HG03442 (cell line): ENCODE results near the gene ECSIT.

Source experiments
- ATAC-seq: cut with Tn5 transposase; IDR thresholded peaks from one replicate; pipeline ENCODE4 v1.9.1; 2021; ENCODE audit warnings: mild to moderate bottlenecking, moderate library complexity; ENCODE audit not compliant: unreplicated experiment

ECSIT gene

GRCh38 chr19:11551603-11552235, 22.8 kb upstream of the ECSIT start:
- ATAC-seq = no peak

GRCh38 chr19:11550265-11550664, 21.3 kb upstream of the ECSIT start:
- no peak for ATAC-seq

DNA sequence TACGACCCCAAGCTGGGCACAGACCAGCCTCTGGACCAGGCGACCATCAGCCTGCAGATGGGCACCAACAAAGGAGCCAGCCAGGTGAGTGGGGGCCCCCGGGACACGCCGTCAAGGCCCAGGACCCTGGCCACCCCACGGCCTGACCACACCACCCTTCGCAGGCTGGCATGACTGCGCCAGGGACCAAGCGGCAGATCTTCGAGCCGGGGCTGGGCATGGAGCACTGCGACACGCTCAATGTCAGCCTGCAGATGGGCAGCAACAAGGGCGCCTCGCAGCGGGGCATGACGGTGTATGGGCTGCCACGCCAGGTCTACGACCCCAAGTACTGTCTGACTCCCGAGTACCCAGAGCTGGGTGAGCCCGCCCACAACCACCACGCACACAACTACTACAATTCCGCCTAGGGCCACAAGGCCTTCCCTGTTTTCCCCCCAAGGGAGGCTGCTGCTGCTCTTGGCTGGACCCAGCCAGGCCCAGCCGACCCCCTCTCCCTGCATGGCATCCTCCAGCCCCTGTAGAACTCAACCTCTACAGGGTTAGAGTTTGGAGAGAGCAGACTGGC, 20.5 kb upstream of the ECSIT start:
- no peak for ATAC-seq

DNA sequence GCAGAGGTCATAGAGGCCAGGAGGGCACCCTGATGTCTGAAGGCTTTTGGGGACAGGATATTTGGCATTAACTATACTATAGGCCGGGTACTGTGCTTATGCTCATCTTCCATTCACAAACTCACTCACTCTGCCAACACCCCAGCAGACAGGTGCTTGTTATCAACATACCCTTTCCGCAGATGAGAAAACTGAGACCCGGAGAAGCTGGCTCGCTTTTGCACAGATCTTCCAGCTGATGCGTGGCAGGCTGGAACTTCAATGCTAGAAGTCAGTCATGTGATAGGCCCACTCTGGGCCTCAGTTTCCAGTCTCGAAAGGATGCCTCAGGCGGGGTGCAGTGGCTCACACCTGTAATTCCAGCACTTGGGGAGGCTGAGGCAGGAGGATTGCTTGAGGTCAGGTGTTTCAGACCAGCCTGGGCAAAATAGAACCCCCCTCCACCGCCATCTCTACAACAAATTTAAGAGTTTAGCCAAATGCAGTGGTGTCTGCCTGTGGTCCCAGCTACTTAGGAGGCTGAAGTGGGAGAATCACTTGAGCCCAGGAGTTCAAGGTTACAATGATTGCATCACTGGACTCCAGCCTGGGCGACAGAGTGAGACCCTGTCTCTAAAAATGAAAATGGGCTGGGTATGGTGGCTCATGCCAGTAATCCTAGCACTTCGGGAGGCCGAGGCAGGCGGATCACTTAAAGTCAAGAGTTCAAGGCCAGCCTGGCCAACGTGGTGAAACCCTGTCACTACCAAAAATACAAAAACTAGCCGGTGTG, 19.2 kb upstream of the ECSIT start:
- ATAC-seq = no peak

GRCh38 chr19:11541238-11541637, 12.3 kb upstream of the ECSIT start:
- ATAC-seq = no peak

DNA sequence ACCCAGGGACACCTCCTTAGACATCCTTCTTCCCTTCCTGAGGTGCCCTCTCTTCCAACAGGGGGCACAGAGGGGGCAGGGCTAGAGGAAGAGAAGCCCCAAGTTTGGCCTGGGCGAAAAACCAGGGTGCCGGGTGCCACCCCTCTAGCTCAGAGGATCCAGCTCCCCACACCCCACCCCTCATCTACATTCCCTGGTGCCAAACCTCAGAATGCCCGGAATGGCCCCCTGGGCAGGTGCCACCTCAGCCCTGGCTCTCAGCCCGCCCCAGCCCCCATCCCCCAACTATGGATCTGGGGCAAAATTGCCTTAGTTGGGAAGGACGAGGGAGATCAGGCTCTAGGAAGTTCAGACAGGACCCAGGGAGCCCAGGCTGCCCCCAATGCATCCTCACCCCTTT, 11.7 kb upstream of the ECSIT start:
- ATAC-seq = no peak

- no peak for ATAC-seq
Measured at GRCh38 chr19:11539495-11540365, 10.8 kb upstream of the ECSIT start.

DNA sequence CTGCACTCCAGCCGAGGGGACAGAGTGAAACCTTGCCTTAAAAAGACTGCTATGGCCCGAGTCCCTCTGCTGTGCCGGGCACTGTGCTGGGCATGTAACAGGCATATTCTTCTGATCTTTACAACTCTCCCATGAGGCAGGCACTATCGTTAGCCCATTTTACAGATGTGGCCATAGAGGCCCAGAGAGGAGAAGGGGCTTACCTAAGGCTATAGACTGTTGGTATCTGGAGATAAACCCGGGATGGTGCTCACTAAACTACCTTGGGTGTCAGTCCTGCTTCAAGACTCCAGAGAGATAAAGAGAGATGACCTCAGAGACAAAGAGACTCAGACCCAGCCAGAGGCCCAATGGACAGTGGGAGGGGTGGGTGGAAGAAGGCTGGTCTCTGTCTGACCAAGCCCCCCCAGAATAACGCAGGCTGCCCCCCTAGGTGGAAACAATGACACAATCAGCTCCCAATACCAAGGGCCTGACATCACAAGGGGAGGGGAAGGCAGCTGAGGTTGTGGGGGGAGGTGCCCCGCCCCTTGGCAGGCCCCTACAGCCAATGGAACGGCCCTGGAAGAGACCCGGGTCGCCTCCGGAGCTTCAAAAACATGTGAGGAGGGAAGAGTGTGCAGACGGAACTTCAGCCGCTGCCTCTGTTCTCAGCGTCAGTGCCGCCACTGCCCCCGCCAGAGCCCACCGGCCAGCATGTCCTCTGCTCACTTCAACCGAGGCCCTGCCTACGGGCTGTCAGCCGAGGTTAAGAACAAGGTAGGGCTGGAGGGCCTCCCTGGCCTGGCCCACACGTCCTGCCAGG, 9.5 kb upstream of the ECSIT start, which contains the start of gene CNN1:
Gene CNN1, plus strand, starts transcription at position 620 of the 805 bp plus-strand sequence. Its CDS starts 77 bp downstream, at position 697.
- ATAC-seq = no peak

- ATAC-seq = peak; percentile 71
Measured at GRCh38 chr19:11535792-11536595, 7.1 kb upstream of the ECSIT start.

GRCh38 chr19:11534948-11535347, 6.0 kb upstream of the ECSIT start:
- no peak for ATAC-seq

GRCh38 chr19:11534538-11534937, 5.6 kb upstream of the ECSIT start:
- no peak for ATAC-seq

DNA sequence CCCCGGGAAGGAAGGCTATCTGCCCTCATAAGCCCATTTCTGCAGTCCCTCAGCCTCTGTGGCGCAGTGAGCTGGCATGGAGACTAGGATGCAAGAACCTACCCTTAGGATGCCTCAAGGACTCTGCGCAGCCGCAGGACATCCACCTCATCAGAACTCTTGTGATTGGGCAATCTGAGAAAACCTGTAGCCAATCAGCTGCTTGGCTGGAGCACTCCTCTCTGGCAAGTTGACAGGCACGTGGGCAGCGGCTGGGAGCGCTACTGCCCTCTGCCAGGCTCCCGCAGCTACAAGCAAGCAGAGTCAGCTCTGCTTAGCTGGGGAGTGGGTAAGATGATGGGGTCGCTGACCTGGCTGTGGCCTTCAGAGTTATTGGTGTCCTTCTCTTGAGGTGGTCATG, 1.5 kb upstream of the ECSIT start:
- ATAC-seq = no peak

DNA sequence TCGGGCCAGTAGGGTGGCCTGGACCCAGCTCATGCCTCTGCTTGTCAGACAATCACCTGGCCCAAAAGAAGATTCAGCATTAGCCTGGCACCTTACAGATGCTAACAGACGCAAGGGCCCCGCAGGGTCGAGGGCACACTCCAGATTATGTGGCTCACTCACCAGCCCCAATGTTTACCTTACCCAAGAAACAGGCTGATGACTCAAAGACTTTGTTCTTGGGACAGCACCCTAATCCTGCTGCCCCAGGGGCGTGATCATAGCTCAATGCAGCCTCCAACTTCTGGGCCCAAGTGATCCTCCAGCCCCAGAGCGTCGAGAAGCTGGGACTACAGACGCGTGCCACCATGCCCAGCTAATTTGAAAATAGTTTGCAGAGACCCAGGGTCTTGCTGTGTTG, 9.8 kb downstream of the ECSIT start:
- no peak for ATAC-seq

DNA sequence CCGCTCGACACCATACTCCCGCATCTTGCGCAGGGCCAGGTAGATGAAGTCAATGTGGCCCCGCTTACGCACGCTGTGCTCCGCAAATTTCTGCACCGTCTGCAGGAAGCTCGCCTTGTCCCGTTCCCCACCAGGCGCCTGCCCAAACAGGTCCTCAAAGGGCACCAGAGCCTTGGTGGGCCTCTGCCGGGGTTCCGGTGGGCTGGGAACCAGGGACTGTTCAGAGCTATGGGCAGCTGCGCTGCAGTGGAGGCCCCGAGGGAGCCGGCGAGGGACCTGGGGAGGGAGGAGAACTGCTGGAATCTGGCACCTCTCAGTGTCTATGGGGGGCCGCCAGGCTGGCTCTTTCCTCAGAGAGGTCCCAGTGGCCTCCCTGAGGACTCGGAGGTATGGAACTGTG, 15.0 kb downstream of the ECSIT start:
- no peak for ATAC-seq

DNA sequence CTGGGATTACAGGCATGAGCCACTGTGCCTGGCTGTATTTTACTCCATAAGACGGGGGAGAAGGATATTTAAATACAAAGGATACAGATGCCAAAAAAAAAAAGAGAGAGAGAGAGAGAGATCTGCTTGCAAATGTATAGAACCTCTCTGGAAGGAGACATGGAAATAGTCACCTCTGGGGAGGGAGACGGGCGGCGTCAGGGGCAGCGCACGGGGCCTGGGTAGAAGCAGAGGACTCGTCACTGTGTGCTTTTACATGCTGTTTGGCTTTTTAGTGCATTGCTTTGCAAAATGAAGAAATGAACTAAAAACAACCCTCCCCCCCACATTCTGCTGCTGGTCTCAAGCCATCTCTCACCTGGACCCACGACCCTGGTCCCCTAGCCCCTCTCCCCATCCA, 18.5 kb downstream of the ECSIT start:
- ATAC-seq = no peak

DNA sequence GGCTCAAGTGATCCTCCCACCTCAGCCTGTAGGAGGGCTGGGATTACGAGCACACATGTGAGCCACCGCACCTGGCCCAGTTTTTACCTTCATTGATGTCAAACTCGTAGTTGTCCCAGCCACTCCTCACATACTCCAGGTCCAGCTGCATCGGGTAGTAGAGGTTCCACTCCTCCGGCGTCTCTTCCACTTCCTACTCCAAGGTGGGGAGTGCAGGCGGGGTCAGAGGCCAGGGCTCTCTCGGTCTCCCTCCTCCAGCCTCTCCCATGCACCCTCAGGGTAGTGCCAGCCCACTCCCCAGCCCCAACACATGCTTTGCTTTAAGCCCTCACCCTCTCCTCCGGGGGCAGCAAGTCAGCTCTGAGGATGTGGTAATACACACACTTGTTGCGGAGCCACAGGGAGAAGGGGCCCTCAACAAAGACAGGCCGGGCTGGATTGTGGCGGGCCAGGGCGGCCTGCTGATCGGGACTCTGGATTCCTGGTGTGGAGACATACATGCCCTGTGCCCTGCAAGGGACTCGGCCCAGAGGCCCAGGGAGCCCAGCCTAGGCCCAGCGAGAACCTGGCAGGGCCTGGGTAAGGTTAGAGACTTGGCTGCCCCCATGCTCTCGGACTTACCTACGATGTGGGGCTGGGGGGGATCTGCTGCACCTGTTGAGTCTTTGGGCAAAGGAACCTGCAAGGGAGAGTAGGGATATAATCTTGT, 21.4 kb downstream of the ECSIT start:
- no peak for ATAC-seq

- ATAC-seq = no peak
Measured at GRCh38 chr19:11506967-11507366, 22.0 kb downstream of the ECSIT start.

DNA sequence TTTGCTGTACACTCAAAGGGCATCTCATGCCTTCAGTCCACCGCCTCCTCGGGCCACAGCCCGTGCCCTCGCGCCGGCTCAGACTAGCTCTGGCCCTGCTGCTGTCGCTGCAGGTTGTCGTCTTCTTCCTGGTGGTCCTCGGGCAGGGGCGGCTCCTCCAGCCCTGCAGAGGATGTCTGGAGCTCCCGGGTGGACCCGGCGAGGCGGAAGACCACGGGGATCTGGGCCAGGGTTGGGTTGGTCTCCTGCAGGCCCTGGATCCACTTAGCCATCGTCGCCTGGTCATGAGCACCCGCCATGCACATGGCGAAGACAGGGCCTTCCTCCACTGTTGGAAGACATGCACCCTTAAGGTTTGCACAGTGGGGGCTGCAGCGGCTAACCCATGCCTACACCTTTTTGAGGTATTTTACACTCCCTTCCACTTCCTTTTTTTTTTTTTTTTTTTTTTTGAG, 22.8 kb downstream of the ECSIT start:
- ATAC-seq = peak; percentile 25
